Renal pelvis (tissue), 4 donors: ENCODE data around the gene ZSCAN32. TPM values are rescaled to one million over a fixed set of nuclear protein-coding genes. Genes with fewer than 3 reads are reported as not detected.
A peak's percentile ranks its signal among the peaks of the same experiment; 100 is the strongest.

ENCODE experiments used
- DNase-seq: peaks from one replicate; pipeline ENCODE4 v3.0.0-alpha.2; 2013
- polyA plus RNA-seq, 3 donors: library from polyadenylated mRNA; unstranded; fragments of 120-200 nt; gene quantifications; one replicate each; pipeline ENCODE4 v1.2.1, GENCODE V29; 2013; ENCODE audit not compliant: insufficient read length in 3 of 3

ZSCAN32 gene
- polyA plus RNA-seq, 3 donors = 15.0 to 20.5 (median 17.8) TPM

DNA sequence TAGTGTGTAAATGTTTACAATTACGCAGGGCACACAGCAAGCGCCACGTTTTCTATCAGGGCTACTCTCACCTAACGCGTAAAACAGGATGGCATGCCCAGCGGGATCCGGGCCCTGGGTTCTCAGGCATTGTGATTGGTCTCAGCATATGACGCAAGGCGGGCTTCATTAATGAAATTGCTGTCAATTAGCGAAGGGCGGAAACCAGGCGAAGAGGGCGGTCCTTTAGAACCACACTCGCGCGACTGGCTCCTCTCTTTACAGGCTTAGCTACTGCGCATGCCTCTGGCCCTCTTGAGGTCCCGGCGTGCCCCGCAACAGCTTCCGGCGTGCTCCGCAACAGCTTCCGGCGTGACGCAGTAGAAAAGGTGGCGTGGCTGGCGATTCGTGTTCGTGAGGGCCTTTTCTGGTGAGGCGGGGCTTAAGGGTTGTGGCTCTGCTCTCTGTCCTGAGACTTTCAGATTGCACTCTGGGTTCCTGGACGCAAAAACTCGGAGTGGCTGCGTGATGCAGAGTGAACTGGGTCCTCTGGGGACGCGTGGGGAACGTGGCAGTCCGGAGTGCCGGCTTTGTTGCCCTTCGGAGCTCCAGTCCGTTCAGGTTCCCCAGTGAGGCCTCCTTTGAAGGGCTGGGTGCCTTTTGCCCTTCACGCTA is 35.9 kb downstream of the ZSCAN32 start:
- DNase-seq = peak; percentile 88

DNA sequence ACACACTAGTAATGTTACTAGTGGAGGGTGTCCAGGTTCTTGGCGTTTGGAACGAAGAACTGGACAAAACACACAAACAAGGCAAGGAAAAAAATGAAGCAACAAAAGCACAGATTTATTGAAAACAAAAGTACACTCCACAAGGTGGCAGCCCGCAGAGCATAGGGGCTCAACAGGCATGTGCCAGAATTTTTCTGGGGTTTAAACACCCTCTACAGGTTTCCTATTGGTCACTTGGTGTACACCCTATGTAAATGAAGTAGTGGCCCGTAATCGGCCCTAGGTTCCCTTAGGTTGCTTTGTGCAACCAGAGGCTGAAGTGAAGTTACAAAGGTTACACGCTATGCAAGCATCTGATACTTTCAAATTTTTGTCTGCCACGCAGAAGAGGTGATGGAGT is 37.0 kb downstream of the ZSCAN32 start:
- no peak for DNase-seq

GRCh38 chr16:3362931-3363330 is 37.9 kb downstream of the ZSCAN32 start:
- DNase-seq = no peak

GRCh38 chr16:3358871-3359270 is 41.9 kb downstream of the ZSCAN32 start:
- DNase-seq = no peak

GRCh38 chr16:3356118-3356517 is 44.7 kb downstream of the ZSCAN32 start:
- no peak for DNase-seq

DNA sequence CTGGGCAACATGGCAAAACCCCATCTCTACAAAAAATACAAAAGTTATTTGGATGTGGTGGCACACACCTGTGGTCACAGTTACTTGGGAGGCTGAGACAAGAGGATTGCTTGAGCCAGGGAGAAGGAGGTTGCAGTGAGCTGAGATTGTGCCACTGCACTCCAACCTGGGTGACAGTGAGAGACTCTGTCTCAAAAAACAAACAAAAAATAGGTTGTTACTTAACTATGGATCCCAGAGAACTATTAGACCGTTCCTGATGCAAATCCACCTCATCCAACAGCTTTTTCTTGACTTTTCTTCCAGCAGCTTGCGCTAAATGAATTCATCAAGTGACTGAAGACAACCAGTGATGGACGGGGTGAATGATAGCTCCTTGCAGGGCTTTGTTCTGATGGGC is 45.2 kb downstream of the ZSCAN32 start, which contains the start of gene OR2C1:
Gene OR2C1, plus strand, starts transcription at position 301 of the 400 bp plus-strand sequence. Its CDS starts 52 bp downstream, at position 353.
- DNase-seq = no peak

DNA sequence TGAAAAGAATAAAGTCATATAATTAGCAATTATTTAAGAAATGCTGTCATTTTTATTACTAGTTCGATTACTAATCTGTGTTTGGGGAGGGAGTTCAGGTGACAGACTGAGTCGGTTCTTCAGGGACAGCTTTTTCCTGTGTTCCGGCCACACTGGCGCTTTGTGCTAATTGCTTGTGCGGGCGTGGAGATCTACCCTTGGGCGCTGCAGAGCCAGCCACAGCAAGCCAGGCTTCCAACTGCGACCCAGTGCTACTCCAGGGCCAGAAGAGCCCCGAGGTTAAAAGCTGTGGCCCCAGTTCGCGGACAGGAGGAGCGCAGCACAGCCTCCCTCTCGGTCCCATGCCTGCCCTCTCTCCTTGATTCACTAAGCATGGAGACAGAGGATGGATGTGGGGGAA is 51.6 kb downstream of the ZSCAN32 start:
- DNase-seq = no peak

- no peak for DNase-seq
Measured at GRCh38 chr16:3348547-3349167, 52.1 kb downstream of the ZSCAN32 start.

DNA sequence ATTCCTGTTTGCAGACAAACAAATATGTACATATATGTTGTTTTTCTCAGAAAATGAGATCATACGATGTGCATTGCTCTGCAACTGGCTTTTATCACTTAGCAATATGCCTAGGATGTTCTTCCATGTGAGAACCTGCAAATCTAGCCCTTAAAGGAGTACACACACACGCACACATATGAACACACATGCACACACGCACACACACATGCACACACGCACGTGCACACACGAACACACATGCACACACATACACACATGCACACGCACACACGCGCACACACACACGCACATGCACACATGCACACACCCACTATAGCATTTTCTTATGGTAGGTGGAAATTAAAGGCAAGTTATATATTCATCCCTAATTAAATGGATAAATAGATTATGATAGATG is 53.2 kb downstream of the ZSCAN32 start:
- no peak for DNase-seq

DNA sequence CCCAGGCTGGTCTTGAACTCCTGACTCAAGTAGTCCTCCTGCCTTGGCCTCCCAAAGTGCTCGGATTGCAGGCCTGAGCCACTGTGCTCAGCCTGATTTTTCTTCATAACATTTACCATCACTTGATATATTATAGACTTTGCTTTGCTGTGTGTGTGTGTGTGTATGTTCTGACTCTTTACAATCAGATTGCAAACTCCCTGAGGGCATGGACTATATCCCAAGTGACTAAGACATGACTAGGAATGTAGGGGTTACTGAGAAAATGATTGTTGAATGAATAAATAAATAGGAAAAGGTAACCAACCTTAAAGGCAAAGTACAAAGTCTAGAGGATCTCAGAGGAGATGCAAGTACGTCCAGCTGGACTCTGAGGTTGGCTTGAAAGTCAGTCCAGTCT is 54.8 kb downstream of the ZSCAN32 start:
- no peak for DNase-seq

Other genes starting within 250 kb of the ZSCAN32 start
- not detected for gene OR1F1, start 212.8 kb downstream of the ZSCAN32 start, polyA plus RNA-seq
- gene ZNF200, start 165.8 kb downstream of the ZSCAN32 start, polyA plus RNA-seq = 10 to 100 TPM; 11.5 to 15.0 (median 13.4) TPM
- gene MEFV, start 144.4 kb downstream of the ZSCAN32 start, polyA plus RNA-seq = under 1 TPM; 0.20 to 0.38 (median 0.33) TPM
- 10 to 100 TPM; 49.3 to 51.4 (median 49.4) TPM for gene ZNF263, start 117.5 kb downstream of the ZSCAN32 start, polyA plus RNA-seq
- gene TIGD7, start 95.6 kb downstream of the ZSCAN32 start, polyA plus RNA-seq = 10 to 100 TPM; 10.5 to 15.9 (median 12.2) TPM
- 10 to 100 TPM; 44.1 to 65.2 (median 61.7) TPM for gene ZNF75A, start 95.5 kb downstream of the ZSCAN32 start, polyA plus RNA-seq
- 1 to 10 TPM in 1 of 3 donors, under 1 TPM in 2; 0.53 to 1.1 (median 0.73) TPM for gene OR2C1, start 45.1 kb downstream of the ZSCAN32 start, polyA plus RNA-seq
- gene ZNF174, start 211 bp upstream of the ZSCAN32 start, polyA plus RNA-seq = 10 to 100 TPM; 14.6 to 17.6 (median 15.7) TPM
- gene ZNF597, start 42.5 kb upstream of the ZSCAN32 start, polyA plus RNA-seq = 1 to 10 TPM; 3.4 to 4.1 (median 3.9) TPM
- gene NAA60, start 42.7 kb upstream of the ZSCAN32 start, polyA plus RNA-seq = 10 to 100 TPM; 65.2 to 76.2 (median 68.1) TPM
- not detected for gene C16orf90, start 94.5 kb upstream of the ZSCAN32 start, polyA plus RNA-seq
- gene CLUAP1, start 100.0 kb upstream of the ZSCAN32 start, polyA plus RNA-seq = 10 to 100 TPM; 51.2 to 61.1 (median 55.6) TPM
- gene NLRC3, start 176.4 kb upstream of the ZSCAN32 start, polyA plus RNA-seq = 1 to 10 TPM; 1.2 to 2.5 (median 2.4) TPM
- gene SLX4, start 210.6 kb upstream of the ZSCAN32 start, polyA plus RNA-seq = 1 to 10 TPM; 4.9 to 8.7 (median 7.6) TPM